GM18951 (cell line): ENCODE measurements around the gene RLF.
"Not testable (repeated sequence)": the region's sequence is repeated elsewhere in the genome, so short reads cannot be mapped to it uniquely, and the experiment has no call there.

Source experiments
- POLR2A ChIP-seq: IDR thresholded peaks from 4 replicates; pipeline ENCODE4 v1.6.1; 2011; ENCODE audit warnings: mild to moderate bottlenecking; ENCODE audit not compliant: insufficient read length, insufficient read depth; ENCODE audit errors: extremely low read depth
- in situ Hi-C: fragments of 300-500 bp; cut with MboI; formaldehyde crosslinking; loops from one replicate; pipeline ENCODE4 v1.12.0; 2022; ENCODE audit warnings: low sequenced_read_pairs, mixed read lengths, inconsistent platforms; ENCODE audit not compliant: unreplicated experiment

Gene RLF

DNA sequence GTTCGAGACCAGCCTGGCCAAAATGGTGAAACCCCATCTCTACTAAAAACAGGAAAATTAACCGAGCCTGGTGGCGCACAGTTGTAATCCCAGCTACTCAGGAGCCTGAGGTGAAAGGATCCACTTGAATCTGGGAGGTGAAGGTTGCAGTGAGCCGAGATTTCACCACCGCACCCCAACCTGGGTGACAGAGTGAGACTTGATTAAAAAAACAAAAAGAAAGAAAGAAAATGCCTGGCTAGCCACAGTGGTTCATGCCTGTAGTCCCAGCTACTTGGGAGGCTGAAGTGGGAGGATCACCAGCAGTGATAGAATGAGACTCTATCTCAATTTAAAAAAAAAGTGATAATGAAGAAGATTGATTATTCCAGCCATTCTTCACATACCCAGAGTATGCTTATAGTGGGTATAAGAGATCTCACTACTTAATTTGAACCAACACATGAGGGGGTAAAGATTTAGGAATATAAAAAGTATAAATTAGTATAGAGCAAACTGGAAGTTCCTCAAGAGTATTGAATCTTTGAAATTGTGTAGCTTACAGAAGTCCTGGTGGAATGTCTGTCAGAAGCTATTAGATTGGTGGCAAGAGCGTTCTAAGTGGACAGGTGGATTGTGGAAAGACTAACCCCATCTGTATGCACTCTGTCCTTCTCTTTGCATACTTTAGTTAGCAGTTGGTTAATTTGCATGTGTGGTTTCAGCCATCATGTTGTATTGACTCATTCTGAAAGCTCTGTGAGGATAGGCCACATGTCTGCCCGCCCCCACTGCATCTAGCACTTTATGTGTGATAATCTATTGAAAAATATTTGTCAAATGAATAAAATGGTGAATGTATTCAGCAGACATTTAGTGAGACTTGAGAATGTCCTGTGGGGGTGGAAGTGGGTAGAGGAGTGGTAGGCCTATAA lies 25.0 kb downstream of the RLF start:
- in situ Hi-C loops = no loop called here
- TF ChIP-seq POLR2A = no peak

DNA sequence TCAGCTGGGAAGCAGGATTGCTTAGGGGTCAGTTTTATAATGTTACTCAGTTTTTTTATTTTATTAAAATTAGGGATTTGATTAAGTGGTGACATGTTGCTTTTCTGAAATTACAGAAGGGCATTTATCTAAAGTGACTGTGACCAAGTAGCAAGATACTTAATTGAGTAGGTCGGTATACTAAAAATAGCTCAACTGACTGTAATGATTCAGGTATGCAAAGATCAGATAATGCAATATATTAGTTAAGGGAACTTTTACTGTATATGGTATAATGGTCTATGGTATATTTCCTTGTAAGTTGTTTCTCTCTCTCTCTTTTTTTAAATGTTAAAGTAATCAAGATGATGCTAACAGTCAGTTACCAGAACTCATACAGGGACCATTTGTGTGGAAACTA lies 26.2 kb downstream of the RLF start:
- no peak for TF ChIP-seq POLR2A
- in situ Hi-C loops = no loop called here

DNA sequence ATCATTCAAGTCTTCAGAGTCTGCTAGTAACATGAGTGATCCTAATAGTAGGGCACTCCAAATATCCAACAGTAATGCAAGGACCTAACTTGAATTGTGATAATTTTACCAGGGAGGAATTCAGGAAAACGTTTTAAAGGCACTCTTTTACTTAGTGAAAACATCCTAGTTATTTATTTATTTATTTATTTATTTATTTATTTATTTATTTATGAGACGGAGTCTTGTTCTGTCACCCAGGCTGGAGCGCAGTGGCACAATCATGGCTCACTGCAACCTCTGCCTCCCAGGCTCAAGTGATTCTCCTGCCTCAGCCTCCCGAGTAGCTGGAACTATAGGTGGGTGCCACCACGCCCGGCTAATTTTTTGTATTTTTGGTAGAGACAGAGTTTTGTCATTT lies 33.5 kb downstream of the RLF start:
- in situ Hi-C loops = not testable (repeated sequence)

DNA sequence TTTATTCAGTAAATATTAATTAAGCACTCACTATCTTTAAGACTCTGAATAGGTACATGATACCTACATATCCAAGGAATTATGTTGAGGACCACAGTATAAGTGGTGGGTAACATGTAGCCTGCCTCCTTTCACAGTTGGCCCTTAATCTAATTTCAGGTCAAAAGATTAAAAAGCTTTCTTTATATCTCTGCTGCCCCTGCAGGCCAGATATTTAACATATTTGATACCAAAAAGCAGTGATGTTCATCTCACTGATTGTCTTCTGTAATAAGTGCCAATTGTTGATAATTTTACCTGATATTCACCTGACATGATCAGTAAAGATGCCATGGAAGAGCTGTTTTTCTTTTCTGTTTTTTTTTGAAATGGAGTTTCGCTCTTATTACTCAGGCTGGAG lies 36.5 kb downstream of the RLF start:
- in situ Hi-C loops = no loop called here
- TF ChIP-seq POLR2A = no peak

DNA sequence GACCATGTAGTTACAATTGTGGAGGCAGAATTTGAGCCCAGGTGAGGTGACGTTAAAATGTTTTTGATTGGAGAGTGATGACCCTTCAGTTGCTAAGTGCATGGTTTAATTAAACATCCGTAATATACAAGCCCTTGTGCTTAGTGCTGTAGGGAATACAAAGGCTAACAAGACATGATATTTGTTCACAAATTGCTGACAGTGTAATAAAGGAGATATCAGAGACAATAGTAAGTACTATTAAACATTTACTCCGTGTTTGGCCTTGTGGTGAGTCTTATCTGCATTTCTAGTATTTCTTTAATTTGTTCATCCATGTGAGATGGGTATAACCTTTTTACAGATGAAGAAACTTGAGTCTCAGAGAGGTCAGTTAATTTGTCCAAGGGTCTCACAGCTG lies 37.9 kb downstream of the RLF start:
- no peak for TF ChIP-seq POLR2A
- in situ Hi-C loops = no loop called here

DNA sequence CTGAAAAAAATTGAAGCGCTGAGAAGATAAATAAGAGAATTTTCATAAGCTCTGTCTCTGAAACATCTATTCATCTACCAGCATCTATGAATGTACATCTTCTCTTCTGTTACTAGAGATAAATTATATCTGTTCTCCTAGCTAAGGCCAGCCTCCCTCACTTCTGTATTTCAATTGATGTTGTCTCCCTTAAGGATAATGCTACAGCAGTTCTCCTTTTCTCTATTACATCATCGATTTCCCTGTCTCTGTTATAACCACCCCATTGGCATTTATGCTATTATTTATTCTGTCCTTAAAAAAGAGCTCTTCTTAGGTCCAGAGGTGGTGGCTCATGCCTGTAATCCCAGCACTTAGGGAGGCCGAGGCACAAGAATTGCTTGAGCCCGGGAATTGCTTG lies 43.7 kb downstream of the RLF start:
- in situ Hi-C loops = no loop called here
- TF ChIP-seq POLR2A = no peak

DNA sequence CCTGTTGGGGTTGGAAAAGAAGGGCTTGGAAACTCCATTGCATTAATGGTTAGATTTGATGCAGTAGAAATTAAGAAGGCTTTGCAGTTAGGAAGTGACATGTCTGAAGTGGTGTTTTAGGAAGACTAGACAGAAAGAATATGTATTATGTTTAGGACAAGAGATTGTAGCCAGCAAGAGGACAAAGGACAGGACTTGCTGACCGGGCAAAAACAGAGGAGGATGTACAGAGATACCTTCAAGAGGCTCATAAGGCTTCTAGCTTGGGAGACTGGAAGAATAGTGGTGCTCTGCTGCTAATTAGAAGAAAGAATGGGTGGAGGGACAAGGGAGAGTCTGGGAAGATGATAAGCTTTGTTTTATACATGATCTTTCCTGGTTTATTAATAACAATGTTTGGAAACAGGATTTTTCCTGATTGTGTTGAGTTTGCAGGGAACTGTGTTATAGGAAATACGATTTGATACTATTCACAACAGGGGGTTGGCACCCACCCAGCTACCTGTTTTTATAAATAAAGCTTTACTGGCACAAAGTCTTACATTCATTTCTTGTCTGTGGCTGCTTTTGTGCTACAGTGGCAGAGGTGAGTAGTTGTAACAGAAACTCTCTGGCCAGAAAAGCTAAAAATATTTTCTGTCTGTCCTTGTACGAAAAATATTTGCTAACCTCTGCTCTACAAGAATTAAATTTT lies 49.5 kb downstream of the RLF start:
- in situ Hi-C loops = no loop called here
- no peak for TF ChIP-seq POLR2A

DNA sequence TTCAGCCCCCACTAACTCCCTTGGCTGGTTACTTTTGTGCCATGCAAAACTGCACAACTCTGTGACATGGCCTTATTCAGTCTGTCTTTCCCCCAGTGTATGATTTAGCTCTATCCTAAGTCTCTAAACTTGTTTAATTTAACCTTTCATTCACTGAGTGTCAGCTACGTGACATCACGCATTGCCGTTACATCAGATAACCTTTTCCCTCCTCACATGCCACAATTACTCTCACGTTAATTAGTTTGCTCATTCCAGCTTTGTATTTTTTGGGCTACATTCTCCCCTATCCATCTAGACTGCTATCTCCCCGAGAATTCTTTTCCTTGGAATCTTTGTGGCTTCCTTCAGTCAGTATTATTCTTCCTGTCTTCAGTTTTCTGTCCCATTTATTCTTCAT lies 57.1 kb downstream of the RLF start:
- no peak for TF ChIP-seq POLR2A
- in situ Hi-C loops = no loop called here

DNA sequence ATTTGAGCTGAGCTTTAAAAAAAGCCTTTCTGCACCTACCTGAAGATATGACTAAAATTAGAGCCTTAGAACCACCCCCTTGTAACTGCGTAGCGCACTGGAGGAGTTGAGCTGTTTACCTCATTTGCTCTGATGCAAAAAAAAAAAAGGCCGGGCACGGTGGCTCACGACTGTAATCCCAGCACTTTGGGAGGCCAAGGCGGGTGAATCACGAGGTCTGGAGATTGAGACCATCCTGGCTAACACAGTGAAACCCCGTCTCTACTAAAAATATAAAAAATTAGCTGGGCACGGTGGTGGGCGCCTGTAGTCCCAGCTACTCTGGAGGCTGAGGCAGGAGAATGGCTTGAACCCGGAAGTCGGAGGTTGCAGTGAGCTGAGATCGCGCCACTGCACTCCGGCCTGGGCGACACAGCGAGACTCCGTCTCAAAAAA lies 60.3 kb downstream of the RLF start:
- in situ Hi-C loops = not testable (repeated sequence)

DNA sequence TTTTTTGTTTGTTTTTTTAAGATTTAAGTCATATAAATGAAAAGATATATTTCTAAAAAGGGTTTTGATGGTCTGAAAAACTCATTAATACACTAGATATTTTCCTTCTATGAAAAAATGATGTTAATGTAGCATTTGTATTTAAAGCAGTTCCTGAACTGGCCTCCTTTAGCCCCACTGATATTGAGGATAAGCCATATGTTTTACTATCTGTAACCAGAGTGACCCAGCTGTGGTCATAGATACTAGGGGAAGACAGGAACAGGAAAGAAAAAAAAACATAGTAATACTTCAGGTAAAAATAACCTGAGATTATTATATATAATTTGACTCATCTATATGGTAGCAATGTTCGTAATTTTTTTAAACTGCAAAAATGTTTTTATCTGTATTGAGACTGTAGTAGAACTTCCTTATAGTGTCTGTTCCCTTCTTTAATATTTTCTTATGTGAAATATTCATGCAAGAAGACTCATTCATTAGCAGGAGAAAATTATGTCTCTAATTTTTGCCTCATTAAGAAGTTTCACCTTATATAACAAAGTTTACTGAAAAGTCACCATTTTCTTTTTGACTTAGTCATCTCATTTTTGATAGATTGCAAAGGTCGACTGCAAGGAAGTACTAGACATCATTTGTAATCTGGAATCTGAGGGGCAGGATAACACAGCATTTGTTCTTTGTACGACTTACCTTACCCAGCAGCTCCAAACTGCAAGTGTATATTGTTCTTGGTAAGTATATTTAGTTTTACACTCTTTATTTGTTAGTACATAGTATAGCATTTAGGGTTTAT lies 61.0 kb downstream of the RLF start:
- TF ChIP-seq POLR2A = no peak
- in situ Hi-C loops = no loop called here

DNA sequence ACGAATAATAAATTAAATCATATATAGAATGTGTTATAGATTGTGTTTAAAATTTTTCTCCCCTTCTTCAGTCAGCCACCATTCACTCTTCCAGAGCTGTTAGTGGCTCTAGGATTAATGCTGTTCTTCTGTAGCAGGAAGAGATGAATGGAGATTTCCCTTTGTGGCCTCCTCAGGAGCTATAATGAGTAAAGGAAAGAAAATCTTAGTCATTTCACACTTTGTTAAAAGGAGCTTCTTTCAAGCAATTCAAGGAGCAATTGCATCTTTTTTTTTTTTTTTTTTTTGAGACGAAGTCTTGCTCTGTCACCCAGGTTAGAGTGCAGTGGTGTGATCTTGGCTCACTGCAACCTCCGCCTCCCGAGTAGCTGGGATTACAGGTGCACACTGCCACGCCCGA lies 62.9 kb downstream of the RLF start:
- no peak for TF ChIP-seq POLR2A
- in situ Hi-C loops = no loop called here

DNA sequence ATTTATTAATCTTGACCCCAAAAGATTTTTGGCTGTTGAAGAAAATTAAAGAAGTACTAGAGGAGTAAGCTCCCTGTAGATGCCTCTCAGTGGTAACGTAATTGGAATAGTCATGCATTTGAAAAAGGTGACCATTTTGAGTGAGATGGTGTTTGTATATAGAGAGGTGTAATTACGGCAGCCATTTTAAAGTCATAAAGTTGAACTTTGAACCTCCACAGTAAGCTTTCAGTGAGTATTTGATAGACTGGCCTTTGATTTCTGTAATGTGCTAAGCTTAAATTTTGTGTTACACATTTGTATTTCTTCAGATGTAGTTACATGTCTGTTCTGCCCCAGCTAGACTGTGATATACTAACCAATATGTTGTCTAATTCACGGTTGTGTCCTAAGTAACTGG lies 65.0 kb downstream of the RLF start:
- in situ Hi-C loops = no loop called here
- no peak for TF ChIP-seq POLR2A

DNA sequence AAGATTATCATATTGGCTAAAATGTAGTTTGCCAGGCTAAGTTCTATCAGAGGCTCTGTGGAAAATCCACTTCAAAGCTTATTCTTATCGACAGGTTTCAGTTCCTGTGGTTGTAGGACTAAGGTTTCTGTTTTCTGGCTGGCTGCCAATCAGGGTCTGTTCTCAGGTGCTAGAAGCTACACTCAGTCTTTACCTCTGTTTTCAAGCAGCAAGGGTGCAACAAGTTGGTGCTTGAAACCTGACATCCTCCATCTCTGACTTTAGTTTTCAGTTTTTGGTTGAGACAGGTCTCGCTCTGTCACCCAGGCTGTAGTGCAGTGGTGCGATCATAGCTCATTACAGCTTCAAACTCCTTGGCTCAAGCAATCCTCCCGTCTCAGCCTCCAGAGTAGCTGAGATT lies 71.3 kb downstream of the RLF start:
- no peak for TF ChIP-seq POLR2A
- in situ Hi-C loops = no loop called here

DNA sequence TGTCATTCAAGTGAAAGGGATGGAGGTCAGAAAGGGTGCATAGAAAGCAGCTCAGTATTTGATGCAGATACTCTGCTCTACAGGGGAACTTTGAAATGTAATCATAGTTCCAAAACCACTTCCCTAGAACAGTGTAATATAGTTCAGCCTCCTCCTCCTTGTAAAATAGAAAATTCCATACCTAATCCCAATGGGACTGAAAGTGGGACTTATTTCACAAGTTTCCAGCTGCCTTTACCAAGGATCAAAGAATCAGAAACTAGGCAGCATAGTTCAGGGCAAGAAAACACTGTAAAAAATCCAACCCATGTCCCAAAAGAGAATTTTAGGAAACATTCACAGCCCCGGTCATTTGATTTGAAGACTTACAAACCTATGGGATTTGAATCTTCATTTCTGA lies 78.4 kb downstream of the RLF start:
- in situ Hi-C loops = no loop called here
- no peak for TF ChIP-seq POLR2A

DNA sequence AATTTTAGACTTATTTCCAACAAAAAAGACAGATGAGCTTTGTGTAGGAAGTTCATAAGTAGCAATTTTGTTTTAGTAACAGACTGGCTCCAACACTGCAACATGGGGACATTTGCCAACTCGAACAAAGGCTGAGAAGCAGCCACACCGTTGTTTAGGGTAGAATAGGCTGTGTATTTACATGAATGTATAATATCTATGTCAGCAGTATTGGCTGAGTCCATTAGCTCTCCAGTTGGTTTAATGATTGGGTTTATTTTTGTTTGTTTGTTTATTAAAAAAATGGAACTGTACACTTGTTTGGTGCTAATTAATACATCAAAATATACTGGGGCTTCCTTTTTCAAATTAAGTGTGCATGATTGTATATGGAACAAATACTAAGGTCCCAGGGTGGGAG lies 79.2 kb downstream of the RLF start:
- in situ Hi-C loops = no loop called here
- TF ChIP-seq POLR2A = no peak
